ENCODE results near the gene BATF2. TPM values are rescaled to one million over a fixed set of nuclear protein-coding genes. Genes with fewer than 3 reads are reported as not detected.
"Not testable (repeated sequence)": the region's sequence is repeated elsewhere in the genome, so short reads cannot be mapped to it uniquely, and the experiment has no call there.

BATF2 gene
- total RNA-seq, 6 experiments from 2014 or later = 1.9 to 2.5 (median 2.3) TPM

GRCh38 chr11:65013130-65013887 lies 16.5 kb upstream of the BATF2 start:
- TF ChIP-seq CTCF (IDR thresholded peaks at IDR 0.05) (peak; percentile 78 to 87 (median 84)), POLR2A (IDR thresholded peaks at IDR 0.05) (peak; percentile 52)
- 7% methylated on average over 10 of the region's 22 CpGs for WGBS (ENCODE audit: insufficient coverage, low coverage, low lambda C conversion rate, missing lambda C conversion rate)
- Histone ChIP-seq H3K27me3 (no peaks in the 10 kb centered on the region), H3K27ac (peak overlapping the region; percentile 92 to 94 (median 94)), H3K4me1 (peaks cover 0 to 6% (median 0%) of the 10 kb centered on the region in 4 donors), H3K4me3 (peak overlapping the region; percentile 76 to 90 (median 81)), H3K36me3 (no peaks in the 10 kb centered on the region), H3K9me3 (no peaks in the 10 kb centered on the region)
- intact Hi-C loops (cut with DNase I) = no loop called here
- DNase-seq (peak; percentile 89 to 91 (median 91)), ATAC-seq (peak; percentile 91 to 94 (median 94))

GRCh38 chr11:65008873-65009272 lies 12.1 kb upstream of the BATF2 start:
- Histone ChIP-seq H3K4me3 (no peak overlapping the region), H3K9me3 (no peaks in the 10 kb centered on the region), H3K27me3 (no peaks in the 10 kb centered on the region), H3K4me1 (peaks cover 0 to 6% (median 0%) of the 10 kb centered on the region in 4 donors), H3K27ac (no peak overlapping the region), H3K36me3 (no peaks in the 10 kb centered on the region)
- WGBS (ENCODE audit: insufficient coverage, low coverage, low lambda C conversion rate, missing lambda C conversion rate) = 93% methylated on average over 2 of the region's 2 CpGs
- intact Hi-C loops (cut with DNase I) = no loop called here
- ATAC-seq = no peak
- no peak for DNase-seq
- TF ChIP-seq CTCF (IDR thresholded peaks at IDR 0.05) (no peak), POLR2A (IDR thresholded peaks at IDR 0.05) (no peak)

GRCh38 chr11:65008016-65008415 lies 11.2 kb upstream of the BATF2 start:
- DNase-seq (no peak), ATAC-seq (no peak)
- Histone ChIP-seq H3K4me3 (no peak overlapping the region), H3K36me3 (no peaks in the 10 kb centered on the region), H3K9me3 (no peaks in the 10 kb centered on the region), H3K27me3 (no peaks in the 10 kb centered on the region), H3K4me1 (peaks cover 0 to 2% (median 0%) of the 10 kb centered on the region in 4 donors), H3K27ac (no peak overlapping the region)
- intact Hi-C loops (cut with DNase I) = no loop called here
- 60% methylated on average over 3 of the region's 7 CpGs for WGBS (ENCODE audit: insufficient coverage, low coverage, low lambda C conversion rate, missing lambda C conversion rate)
- TF ChIP-seq POLR2A (IDR thresholded peaks at IDR 0.05) (no peak), CTCF (IDR thresholded peaks at IDR 0.05) (no peak)

GRCh38 chr11:65003968-65004367 lies 7.2 kb upstream of the BATF2 start:
- DNase-seq; H3K4me1 ChIP-seq; H3K9me3 ChIP-seq; ATAC-seq; H3K4me3 ChIP-seq; intact Hi-C loops (cut with DNase I); H3K27me3 ChIP-seq; H3K36me3 ChIP-seq; H3K27ac ChIP-seq: not testable (repeated sequence)
- 50% methylated on average over 3 of the region's 3 CpGs for WGBS (ENCODE audit: insufficient coverage, low coverage, low lambda C conversion rate, missing lambda C conversion rate)

GRCh38 chr11:65003282-65003681 lies 6.5 kb upstream of the BATF2 start:
- H3K4me3 ChIP-seq = no peak overlapping the region
- H3K4me1 ChIP-seq = no peaks in the 10 kb centered on the region
- ATAC-seq = no peak
- H3K27ac ChIP-seq = no peak overlapping the region
- DNase-seq = no peak
- whole genome bisulfite sequencing (ENCODE audit: insufficient coverage, low coverage, low lambda C conversion rate, missing lambda C conversion rate) = 83% methylated on average over 1 of the region's 7 CpGs
- no peaks in the 10 kb centered on the region for H3K36me3 ChIP-seq
- intact Hi-C loops (cut with DNase I) = no loop called here
- no peaks in the 10 kb centered on the region for H3K9me3 ChIP-seq
- no peaks in the 10 kb centered on the region for H3K27me3 ChIP-seq
- TF ChIP-seq POLR2A (IDR thresholded peaks at IDR 0.05) (no peak), CTCF (IDR thresholded peaks at IDR 0.05) (no peak)
